Measurements from ENCODE around the gene PDZK1IP1. TPM values are rescaled to one million over a fixed set of nuclear protein-coding genes. Genes with fewer than 3 reads are reported as not detected.

PDZK1IP1 gene
- total and polyA plus RNA-seq, 2 of the 4 experiments (the other 2 are of a cell fraction) = not detected

GRCh38 chr1:47182676-47183235 lies 7.1 kb downstream of the PDZK1IP1 start:
- no TSS peak for BruUV-seq (replicated peaks)
- H2AK5ac ChIP-seq (ENCODE audit: low read depth, low read length) = no peak overlapping the region
- dilution Hi-C loops (cut with HindIII; ENCODE audit: low sequenced_read_pairs, unreplicated experiment) = no loop called here
- H3K56ac ChIP-seq (ENCODE audit: extremely low read depth, insufficient read depth, low read length) = no peak overlapping the region
- ATAC-seq (ENCODE audit: low read depth) (no peak), DNase-seq (no peak)
- no peak overlapping the region for H2BK20ac ChIP-seq (ENCODE audit: low read depth, low read length)
- H3K27me3 ChIP-seq (ENCODE audit: control insufficient read depth, insufficient read depth, low read length) = peaks cover 2% of the 10 kb centered on the region; the same call in 1 of the 2 replicates
- TF ChIP-seq RFX5 (IDR thresholded peaks at IDR 0.05; ENCODE audit: low read depth, low read length) (no peak), CEBPB (IDR thresholded peaks at IDR 0.05; ENCODE audit: low read depth, low read length) (no peak), ELK1 (IDR thresholded peaks at IDR 0.05; ENCODE audit: borderline replicate concordance, low read depth, low read length) (no peak)
- H4K91ac ChIP-seq (ENCODE audit: insufficient read depth, low read depth, low read length) = no peak overlapping the region
- H3K9ac ChIP-seq (ENCODE audit: low read depth, low read length) = no peak overlapping the region
- H2BK120ac ChIP-seq (ENCODE audit: low read depth, low read length) = no peak overlapping the region
- H3K9me1 ChIP-seq (ENCODE audit: insufficient read depth, low read length) = no peaks in the 10 kb centered on the region
- H2BK15ac ChIP-seq (ENCODE audit: low read depth, low read length) = no peak overlapping the region
- no peak overlapping the region for H2BK5ac ChIP-seq (ENCODE audit: low read depth, low read length, poor library complexity, severe bottlenecking)
- no peak overlapping the region for H3K14ac ChIP-seq (replicated peaks; ENCODE audit: low read depth, low read length)
- no peaks in the 10 kb centered on the region for H3K4me1 ChIP-seq (ENCODE audit: control insufficient read depth, insufficient read depth, low read length)
- no peak overlapping the region for H3K18ac ChIP-seq (ENCODE audit: low read depth, low read length)
- no peaks in the 10 kb centered on the region for H3K79me1 ChIP-seq (ENCODE audit: low read depth in 1 of 2, low read length in 2 of 2)
- H3K23ac ChIP-seq (ENCODE audit: low read depth, low read length) = no peak overlapping the region
- H2AFZ ChIP-seq (replicated peaks; ENCODE audit: low read length, poor library complexity) = no peak overlapping the region
- no peak overlapping the region for H3K4me2 ChIP-seq (ENCODE audit: low read depth, low read length)
- no peaks in the 10 kb centered on the region for H3K36me3 ChIP-seq (ENCODE audit: control insufficient read depth, insufficient read depth, low read length)
- no peak overlapping the region for H3K27ac ChIP-seq (ENCODE audit: insufficient read depth, low read length)
- POLR2A ChIA-PET (ENCODE audit: unreplicated experiment) = no interaction called here
- intact Hi-C loops (cut with micrococcal nuclease) = no loop called here
- H4K8ac ChIP-seq (ENCODE audit: low read depth in 2 of 2, low read length in 2 of 2) = no peak overlapping the region
- H2AK9ac ChIP-seq (replicated peaks; ENCODE audit: low read depth, low read length, poor library complexity) = no peak overlapping the region
- H4K5ac ChIP-seq (ENCODE audit: low read depth, low read length) = no peak overlapping the region
- no peak overlapping the region for H3K4me3 ChIP-seq (ENCODE audit: insufficient read depth, low read depth, low read length)
- H3K9me3 ChIP-seq (ENCODE audit: control insufficient read depth, insufficient read depth, low read length) = no peaks in the 10 kb centered on the region
- no CpG with 5 or more reads among the region's 7 CpGs for WGBS, 2 experiments (ENCODE audit: extremely low coverage in 2 of 2, insufficient read length in 1 of 2)
- in situ Hi-C loops (cut with MboI; ENCODE audit: low sequenced_read_pairs) = loop anchor here (5.0 to 10.0 kb wide), 2 partner anchors 240 to 532 kb away; no protein-coding TSS in a partner anchor
- CTCF ChIA-PET = no interaction called here
- no peak overlapping the region for H3K4ac ChIP-seq (ENCODE audit: low read depth, low read length)
- H4K20me1 ChIP-seq (ENCODE audit: insufficient read depth, low read length) = no peaks in the 10 kb centered on the region
